Measurements from ENCODE around the gene GPLD1.

GPLD1 gene

DNA sequence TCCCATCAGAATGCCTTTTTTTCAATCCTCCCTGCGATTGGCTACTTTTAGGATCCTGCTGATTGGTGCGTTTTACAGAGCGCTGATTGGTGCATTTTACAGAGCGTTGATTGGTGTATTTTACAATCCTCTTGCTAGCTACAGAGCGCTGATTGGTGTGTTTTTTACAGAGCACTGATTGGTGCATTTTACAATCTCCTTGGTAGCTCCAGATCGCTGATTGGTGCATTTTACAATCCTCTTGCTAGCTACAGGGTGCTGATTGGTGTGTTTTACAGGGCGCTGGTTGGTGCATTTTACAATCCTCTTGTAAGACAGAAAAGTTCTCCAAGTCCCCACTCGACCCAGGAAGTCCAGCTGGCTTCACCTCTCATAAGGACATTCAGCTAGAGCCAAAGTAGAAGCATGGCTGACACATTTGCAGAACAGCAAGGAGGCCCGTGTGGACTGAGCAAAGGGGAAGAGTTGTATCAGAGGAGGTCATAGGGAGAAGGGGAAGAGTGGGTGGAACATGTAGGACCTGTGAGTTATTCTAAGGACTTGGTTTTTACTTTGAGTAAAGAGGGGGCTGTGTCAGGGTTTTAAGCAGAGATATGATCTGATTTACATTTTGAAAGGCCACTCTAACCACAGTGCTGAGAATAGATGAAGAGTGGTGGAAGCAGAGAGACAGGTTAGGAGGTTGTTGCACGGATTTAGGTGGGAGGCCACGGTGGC is 8.0 kb upstream of the GPLD1 start:
- DNase-seq (ENCODE audit: low spot score), result no peak
- no peak overlapping the region for H3K4me3 ChIP-seq
- no peak overlapping the region for H3K27ac ChIP-seq
- TF ChIP-seq CTCF (IDR thresholded peaks at IDR 0.05), result no peak

GRCh38 chr6:24494821-24495795 is 5.7 kb upstream of the GPLD1 start, which contains the start of gene ALDH5A1:
Gene ALDH5A1 (plus strand): TSS chr6:24494969. CDS start chr6:24494997, 28 bp downstream.
- TF ChIP-seq CTCF (IDR thresholded peaks at IDR 0.05), result peak; percentile 12
- Histone ChIP-seq H3K27ac (peak within 1 kb of the TSS; percentile 77 to 85), H3K4me3 (peak within 1 kb of the TSS; percentile 78)
- DNase-seq (ENCODE audit: low spot score), result peak; percentile 78

DNA sequence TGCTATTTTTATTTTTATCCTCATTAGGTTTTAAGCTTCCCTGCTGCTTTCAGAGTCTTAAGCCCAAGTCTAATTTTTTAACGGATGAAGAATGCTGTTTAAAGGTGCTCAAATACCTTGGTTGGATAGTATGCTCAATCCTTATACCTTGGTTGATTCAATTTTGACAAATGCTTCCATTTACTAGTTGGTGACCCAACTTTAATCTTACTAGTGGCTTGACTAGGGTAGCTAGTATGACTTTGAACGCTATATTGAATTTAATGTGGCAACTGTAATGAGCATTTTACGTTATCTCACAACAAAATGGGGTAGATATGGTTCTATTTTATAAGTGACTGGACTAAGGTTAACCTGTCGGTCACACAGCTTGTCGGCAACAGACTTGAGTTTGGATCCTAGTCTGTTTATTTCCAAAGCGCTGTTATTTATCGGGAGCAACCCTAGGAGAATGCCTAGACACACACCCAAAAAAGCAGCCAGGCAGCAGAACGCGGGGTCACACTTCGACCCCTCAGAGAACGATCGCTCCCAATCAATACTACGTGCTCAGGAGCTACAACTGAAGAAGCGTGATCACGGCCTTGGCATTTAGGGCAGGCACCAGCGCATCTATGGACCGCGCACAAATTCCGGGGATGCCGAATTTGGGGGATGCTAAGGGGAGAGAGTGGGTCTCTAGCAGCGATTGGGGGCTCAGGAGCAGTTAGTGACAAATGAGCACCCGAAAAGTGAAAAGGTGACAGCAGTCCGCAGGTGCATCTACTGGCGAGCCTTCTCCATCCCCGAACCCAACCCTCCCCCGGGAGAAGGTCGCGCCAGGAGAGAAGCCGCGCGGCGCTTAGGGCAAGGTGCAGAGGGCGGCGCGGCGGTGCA is 4.8 kb upstream of the GPLD1 start:
- peak; percentile 31 for TF ChIP-seq CTCF (IDR thresholded peaks at IDR 0.05)
- H3K4me3 ChIP-seq, result peak overlapping the region; percentile 78
- no peak for DNase-seq (ENCODE audit: low spot score)
- peak overlapping the region; percentile 77 to 85 for H3K27ac ChIP-seq

DNA sequence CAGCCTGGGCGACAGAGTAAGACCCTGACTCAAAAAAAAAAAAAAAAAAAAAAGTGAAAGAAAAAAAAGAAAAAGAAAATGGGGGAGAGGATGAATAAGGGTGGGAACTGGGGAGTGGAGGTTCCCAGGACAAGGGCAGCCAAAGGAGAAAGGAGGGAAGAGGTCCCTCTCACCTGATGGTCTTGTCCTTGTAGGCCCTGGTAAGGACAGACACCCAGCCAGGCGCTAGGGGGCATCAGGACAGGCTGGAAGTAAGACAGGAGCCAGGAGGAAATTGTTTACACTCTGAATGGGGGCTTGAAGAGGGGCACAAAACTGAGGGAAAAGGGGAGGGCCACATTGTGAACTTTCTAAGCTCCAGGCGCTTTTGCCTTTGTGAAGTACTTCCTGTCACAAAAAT is 3.1 kb upstream of the GPLD1 start:
- no peak overlapping the region for H3K4me3 ChIP-seq
- DNase-seq (ENCODE audit: low spot score), result no peak
- TF ChIP-seq CTCF (IDR thresholded peaks at IDR 0.05), result no peak
- H3K27ac ChIP-seq, result no peak overlapping the region

DNA sequence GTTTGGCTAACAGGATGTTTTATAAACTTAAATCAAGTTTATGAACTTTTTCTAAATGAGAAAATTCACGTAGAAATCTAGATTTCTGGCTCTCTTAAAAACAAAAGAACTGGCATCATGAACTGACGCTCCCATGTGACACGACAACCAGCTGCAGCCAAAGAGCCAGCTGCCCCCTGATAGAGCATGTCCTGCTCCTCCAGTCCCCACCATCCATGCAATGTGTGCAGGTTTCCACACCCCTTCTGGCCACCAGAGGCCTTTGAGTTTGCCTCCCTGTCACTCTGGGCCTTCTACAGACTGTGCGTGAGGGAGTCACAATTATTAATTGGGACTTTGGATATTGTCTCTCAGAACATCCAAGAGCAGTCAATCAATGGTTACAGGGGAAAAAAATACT is 1.6 kb upstream of the GPLD1 start:
- Histone ChIP-seq H3K27ac (no peak overlapping the region), H3K4me3 (no peak overlapping the region)
- DNase-seq (ENCODE audit: low spot score), result no peak
- no peak for TF ChIP-seq CTCF (IDR thresholded peaks at IDR 0.05)

GRCh38 chr6:24489881-24490280 is 503 bp upstream of the GPLD1 start:
- no peak overlapping the region for H3K27ac ChIP-seq
- TF ChIP-seq CTCF (IDR thresholded peaks at IDR 0.05), result no peak
- H3K4me3 ChIP-seq, result no peak overlapping the region

More at GRCh38 chr6:24489881-24490280, 503 bp upstream of the GPLD1 start:
- no peak for DNase-seq (ENCODE audit: low spot score)
